Frontal cortex (tissue), 4 donors: ENCODE data around the gene BMP2. TPM values are rescaled to one million over a fixed set of nuclear protein-coding genes. Genes with fewer than 3 reads are reported as not detected.

Experiments
- DNase-seq, 2 donors: peaks; one replicate each; pipeline ENCODE4 v3.0.0; 2012; ENCODE audit warnings: low spot score in 2 of 2
- FAIRE-seq: peaks from 2 replicates; lab custom pipeline; 2012; peaks lifted over from hg19 to GRCh38; lab: Jason Lieb, UNC
- total RNA-seq: library from RNA; depleted of rRNA; stranded (reverse); fragments of >200 nt; gene quantifications from one replicate; pipeline ENCODE4 v1.2.3, GENCODE V29; 2014
- donor health status: control.
- donor health status: control.
- donor health status: control.

Gene BMP2
- total RNA-seq, 1 donor from 2014 or later, result 5.7 TPM

- no peak for DNase-seq
- FAIRE-seq, result no peak
Measured at GRCh38 chr20:6766433-6766832, 1.1 kb upstream of the BMP2 start.

- FAIRE-seq (no peak), DNase-seq (no peak)
Measured at GRCh38 chr20:6767126-6767535, 355 bp upstream of the BMP2 start.

GRCh38 chr20:6768228-6769140 is 998 bp downstream of the BMP2 start:
- FAIRE-seq (no peak), DNase-seq (peak; percentile 22 to 39)

GRCh38 chr20:6769903-6770785 is 2.7 kb downstream of the BMP2 start:
- DNase-seq (peak; percentile 37 to 48), FAIRE-seq (no peak)

- DNase-seq (no peak), FAIRE-seq (no peak)
Measured at GRCh38 chr20:6770786-6771100, 3.3 kb downstream of the BMP2 start.

GRCh38 chr20:6780433-6781190 is 13.1 kb downstream of the BMP2 start:
- no peak for FAIRE-seq
- no peak for DNase-seq

GRCh38 chr20:6783752-6784151 is 16.3 kb downstream of the BMP2 start:
- DNase-seq, result no peak
- no peak for FAIRE-seq

GRCh38 chr20:6784210-6784631 is 16.7 kb downstream of the BMP2 start:
- FAIRE-seq, result no peak
- no peak for DNase-seq

- FAIRE-seq (no peak), DNase-seq (no peak)
Measured at GRCh38 chr20:6784767-6785166, 17.3 kb downstream of the BMP2 start.

GRCh38 chr20:6786548-6786947 is 19.1 kb downstream of the BMP2 start:
- DNase-seq (no peak), FAIRE-seq (no peak)

- DNase-seq (no peak), FAIRE-seq (no peak)
Measured at GRCh38 chr20:6792789-6793188, 25.3 kb downstream of the BMP2 start.

- FAIRE-seq, result no peak
- no peak for DNase-seq
Measured at GRCh38 chr20:6802227-6802626, 34.7 kb downstream of the BMP2 start.

GRCh38 chr20:6806275-6806674 is 38.8 kb downstream of the BMP2 start:
- DNase-seq (no peak), FAIRE-seq (no peak)

- FAIRE-seq (no peak), DNase-seq (no peak)
Measured at GRCh38 chr20:6811262-6812035, 44.0 kb downstream of the BMP2 start.

- no peak for DNase-seq
- no peak for FAIRE-seq
Measured at GRCh38 chr20:6812530-6812929, 45.0 kb downstream of the BMP2 start.

- FAIRE-seq (no peak), DNase-seq (no peak)
Measured at GRCh38 chr20:6814945-6815344, 47.5 kb downstream of the BMP2 start.

GRCh38 chr20:6818033-6818808 is 50.7 kb downstream of the BMP2 start:
- no peak for FAIRE-seq
- no peak for DNase-seq

- no peak for DNase-seq
- no peak for FAIRE-seq
Measured at GRCh38 chr20:6819599-6819998, 52.1 kb downstream of the BMP2 start.

GRCh38 chr20:6824401-6824800 is 56.9 kb downstream of the BMP2 start:
- DNase-seq, result no peak
- FAIRE-seq, result no peak
